IPS DF 4.7 (cell line): ENCODE results near the gene PAPLN.
"Not testable (repeated sequence)": the region's sequence is repeated elsewhere in the genome, so short reads cannot be mapped to it uniquely, and the experiment has no call there.

Source experiments
- DNase-seq: peaks from one replicate; pipeline ENCODE4 v3.0.0-alpha.2; 2013; ENCODE audit warnings: low spot score; ENCODE audit errors: extremely low read depth

PAPLN gene

DNA sequence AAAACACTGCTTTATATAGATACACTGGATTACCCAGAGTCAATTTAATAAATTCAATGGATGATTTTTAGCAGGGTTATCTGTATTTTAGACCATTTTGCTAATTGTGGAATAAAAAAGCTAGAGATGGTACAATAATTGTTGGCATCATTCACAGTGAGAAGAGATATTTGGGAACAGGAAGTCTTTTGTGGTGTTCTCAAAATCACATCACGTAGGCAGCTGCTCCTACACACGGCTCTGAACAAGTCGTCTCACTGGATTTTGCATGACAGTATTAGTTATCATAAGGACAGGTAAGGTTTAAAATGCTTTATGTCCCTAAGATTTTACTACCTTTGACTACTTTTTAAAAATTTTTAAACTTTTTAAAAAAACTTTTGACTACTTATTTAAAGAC, 52.0 kb downstream of the PAPLN start:
- DNase-seq: no peak

DNA sequence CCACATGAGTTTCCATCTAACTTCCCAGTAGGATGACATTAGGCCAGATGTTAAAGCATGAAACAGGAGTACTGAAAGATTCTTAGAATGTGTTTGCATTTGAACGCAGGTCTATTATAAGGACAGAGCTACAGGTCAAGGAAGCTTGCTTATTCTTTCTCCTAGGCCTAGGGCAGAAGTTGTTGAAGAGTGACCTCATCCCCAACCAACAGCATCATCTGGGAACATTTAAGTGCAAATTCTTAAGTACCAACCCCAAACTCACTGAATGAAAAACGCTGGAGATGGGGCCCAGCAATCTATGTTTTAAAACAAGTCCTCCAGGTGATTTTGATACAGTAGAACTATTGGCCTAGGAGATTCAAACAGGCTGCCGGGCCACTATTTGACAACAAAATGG, 52.4 kb downstream of the PAPLN start:
- no peak for DNase-seq

DNA sequence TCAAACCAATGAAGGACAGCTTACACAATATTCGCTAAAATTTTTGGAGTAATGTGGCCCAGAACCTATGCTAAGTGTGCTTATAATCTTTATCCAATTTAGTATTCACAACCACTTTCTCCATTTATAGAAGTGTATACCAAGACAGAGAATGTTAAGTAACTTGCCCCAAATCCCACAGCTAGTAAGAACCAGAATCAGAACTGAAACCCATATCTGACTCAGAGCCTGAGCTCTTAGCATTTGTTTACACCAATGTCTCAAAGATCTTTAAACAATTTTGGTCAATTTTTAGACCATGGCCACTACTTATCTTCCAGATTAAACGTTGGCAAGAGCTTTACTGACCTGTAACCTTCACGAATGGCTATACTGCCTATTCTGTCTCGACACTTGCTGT, 53.0 kb downstream of the PAPLN start:
- DNase-seq: no peak

DNA sequence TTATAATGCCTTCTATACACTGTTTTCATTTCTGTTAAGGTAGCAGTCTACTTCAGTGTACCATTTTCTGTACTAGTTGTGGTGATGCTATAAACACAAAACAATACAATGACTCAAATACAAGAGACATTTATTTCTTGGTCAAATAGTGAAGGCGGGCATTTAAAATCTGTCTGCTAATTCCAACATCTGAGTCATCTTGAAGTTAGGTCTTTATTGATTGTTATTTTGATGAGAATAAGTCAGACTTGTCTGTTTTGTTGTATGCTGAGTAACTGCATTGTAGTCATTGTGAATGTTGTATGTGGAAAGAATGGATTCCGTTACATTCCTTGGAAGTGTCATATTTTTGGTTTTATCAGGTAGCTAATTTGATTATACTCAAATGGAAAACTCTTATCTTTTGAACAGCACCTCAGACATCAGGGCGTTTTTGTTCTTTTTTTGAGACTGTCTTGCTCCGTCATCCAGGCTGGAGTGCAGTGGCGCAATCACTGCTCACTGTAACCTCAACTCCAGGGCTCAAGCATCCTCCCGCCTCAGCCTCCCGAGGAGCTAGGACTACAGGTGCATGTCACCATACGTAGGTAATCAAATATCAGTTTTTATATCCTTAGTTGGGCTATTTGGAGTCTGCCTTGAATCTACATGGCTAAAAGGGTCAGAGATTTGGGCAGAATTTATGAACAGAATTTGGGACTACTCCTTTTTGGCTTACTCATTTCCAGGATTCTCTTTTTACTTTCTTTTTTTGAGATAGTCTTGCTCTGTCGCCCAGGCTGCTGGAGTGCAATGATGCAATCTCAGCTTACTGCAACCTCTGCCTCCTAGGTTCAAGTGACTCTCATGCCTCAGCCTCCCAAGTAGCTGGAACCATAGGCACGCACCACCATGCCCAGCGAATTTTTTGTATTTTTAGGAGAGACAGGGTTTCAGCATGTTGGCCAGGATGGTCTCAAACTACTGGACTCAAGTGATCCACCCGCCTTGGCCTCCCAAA, 56.8 kb downstream of the PAPLN start:
- no peak for DNase-seq

DNA sequence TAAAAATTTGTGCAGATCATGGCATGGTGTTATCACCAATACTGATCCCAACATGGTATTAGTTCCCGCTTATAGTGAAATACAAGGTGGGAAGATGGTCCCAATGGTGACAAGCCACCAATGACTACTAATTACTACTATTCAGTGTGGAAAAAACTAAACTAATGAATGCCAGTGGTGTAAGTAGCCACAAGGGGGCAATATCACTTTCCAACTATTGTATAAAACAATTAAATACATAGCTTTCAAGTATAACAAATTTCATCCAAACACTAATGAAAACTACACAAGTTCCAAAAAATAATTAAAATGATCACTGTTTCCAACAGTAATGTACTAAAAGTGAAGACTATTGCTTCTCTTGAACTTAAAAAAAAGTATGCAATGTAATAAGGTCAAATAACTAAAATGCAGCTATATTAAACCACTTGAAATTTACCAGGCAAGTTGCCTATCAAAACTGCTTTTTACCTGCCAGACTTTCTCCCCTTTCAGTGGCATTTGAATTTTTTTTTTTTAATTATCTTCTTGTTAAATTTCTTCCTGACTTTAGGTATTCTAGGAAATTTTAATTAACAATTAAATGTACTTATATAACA, 58.0 kb downstream of the PAPLN start:
- no peak for DNase-seq

DNA sequence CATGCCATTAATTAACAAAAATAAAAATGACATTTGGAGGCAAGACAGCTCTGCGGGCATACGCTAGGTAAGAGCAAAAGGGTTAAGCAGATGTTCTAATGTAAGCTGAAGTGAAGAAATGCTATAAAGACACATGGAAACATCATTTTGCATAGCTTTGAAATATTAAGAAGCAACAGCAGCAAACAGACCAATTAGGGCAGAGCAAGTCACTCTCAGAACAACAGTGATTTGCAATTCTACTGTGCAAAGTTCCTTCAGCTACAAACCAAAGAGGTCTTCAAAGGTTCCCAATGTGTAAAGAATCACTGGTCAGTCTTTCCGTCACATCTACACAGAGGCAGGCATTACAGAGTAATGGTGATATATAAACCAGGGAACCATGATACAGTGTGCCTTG, 68.2 kb downstream of the PAPLN start:
- no peak for DNase-seq

DNA sequence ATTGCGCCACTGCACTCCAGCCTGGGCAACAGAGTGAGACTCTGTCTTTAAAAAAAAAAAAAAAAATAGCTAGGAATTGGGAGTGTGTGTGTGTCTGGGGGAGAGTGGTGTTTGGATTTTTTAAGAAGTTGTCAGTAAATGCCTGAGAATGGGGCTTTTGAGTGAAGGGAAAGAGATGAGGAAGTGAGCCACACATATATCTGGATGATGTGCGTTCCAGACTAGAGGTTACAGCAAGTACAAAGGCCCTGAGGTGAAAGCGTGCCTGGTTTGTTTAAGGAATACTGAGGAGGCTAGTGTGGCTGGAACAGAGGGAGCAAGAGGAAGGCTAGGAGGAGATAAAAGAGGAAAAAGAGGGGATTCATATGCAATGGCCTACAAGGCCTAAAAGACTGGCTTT, 70.0 kb downstream of the PAPLN start:
- DNase-seq: no peak

DNA sequence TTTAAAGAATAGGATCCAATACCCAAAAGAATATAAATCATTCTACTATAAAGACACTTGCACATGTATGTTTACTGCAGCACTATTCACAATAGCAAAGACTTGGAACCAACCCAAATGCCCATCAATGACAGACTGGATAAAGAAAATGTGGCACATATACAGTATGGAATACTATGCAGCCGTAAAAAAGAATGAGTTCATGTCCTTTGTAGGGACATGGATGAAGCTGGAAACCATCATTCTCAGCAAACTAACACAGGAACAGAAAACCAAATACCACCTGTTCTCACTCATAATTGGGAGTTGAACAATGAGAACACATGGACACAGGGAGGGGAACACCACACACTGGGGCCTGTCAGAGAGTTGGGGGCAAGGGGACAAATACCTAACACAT, 71.9 kb downstream of the PAPLN start:
- not testable (repeated sequence) for DNase-seq

DNA sequence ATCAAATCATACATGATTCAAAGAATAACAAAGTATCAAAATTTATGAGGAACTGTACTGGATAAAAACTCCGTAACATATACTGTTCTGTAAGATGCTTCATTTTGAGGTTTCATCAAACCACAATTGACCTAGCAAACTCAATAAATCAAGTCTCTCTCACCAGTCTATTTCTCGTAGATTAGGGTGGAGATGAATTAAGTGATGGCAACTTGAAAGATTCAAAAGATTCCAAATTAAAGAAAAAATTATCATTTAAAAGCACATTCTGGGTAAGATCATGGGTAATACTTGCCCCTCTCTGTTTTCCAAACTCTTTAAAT, 74.4 kb downstream of the PAPLN start:
- DNase-seq: no peak

DNA sequence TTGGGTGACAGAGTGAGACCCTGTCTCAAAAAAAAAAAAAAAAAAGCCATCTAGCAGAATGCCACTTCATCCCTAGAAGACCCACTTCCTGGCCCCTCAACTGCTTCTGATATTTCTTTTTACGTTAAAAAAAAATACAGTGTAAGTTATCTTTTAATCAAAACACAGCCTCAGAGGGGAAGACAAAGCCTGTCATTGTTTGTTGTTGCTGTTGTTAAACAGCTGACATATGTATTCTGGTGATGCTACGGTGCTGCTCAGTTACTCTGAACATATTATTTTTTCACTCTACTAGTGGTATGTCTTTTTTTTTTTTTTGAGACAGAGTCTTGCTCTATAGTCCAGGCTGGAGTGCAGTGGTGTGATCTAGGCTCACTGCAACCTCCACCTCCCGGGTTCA, 75.4 kb downstream of the PAPLN start:
- DNase-seq: no peak

DNA sequence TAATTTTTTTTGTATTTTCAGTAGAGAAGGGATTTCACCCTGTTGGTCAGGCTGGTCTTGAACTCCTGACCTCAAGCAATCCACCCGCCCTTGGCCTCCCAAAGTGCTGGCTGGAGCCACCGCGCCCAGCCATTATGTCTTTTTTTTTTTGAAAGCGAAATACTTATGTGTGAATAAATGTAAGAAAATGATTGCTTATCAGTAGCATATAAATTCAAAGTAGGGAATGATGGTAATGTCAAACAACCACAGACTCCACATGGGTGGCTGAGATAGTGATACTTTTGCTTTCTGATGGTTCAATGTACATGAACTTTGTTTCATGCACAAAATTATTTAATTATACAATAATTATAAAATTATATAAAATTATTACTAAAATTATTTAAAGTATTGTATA, 75.8 kb downstream of the PAPLN start:
- DNase-seq: no peak

DNA sequence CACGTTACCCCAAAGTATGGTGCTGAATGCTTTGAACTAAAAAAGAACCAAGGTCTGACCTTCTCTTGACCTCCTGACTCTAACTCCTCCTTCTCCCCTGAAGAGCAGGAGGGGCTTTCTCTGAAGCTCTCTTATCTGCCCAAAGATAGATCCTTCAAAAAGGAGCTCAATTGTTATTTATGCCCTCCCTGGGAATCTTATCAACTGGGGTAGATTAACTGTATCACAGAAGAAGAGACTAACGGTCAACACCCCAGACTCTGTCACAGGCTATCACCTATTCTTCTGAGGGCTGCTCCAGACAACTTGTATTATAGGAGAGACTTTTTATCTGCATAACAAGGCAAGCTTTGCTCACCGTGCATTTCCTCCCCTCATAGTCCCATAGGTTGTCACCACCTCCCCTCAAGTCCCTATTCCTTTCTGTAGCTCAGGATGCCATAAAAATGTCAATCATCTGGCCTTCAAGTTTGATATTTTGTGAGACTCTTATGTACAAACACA, 86.6 kb downstream of the PAPLN start:
- no peak for DNase-seq
